HG03139 (cell line): ENCODE results near the gene ZNF569.
"Not testable (repeated sequence)": the region's sequence is repeated elsewhere in the genome, so short reads cannot be mapped to it uniquely, and the experiment has no call there.

Experiments used
- ATAC-seq: cut with Tn5 transposase; IDR thresholded peaks from one replicate; pipeline ENCODE4 v1.9.1; 2021; ENCODE audit not compliant: unreplicated experiment

The ZNF569 gene

GRCh38 chr19:37466798-37467607 is at the start of gene ZNF569:
Gene ZNF569 (minus strand): TSS chr19:37467444. CDS start chr19:37444921, 22,523 bp downstream.
- ATAC-seq, result peak; percentile 54

GRCh38 chr19:37513397-37513796 is 46.2 kb upstream of the ZNF569 start:
- ATAC-seq, result no peak

- ATAC-seq, result no peak
Measured at GRCh38 chr19:37511821-37512220, 44.6 kb upstream of the ZNF569 start.

- no peak for ATAC-seq
Measured at GRCh38 chr19:37511186-37511585, 43.9 kb upstream of the ZNF569 start.

- no peak for ATAC-seq
Measured at GRCh38 chr19:37507167-37507464, 39.9 kb upstream of the ZNF569 start.

- peak; percentile 65 for ATAC-seq
Measured at GRCh38 chr19:37506387-37507166, 39.3 kb upstream of the ZNF569 start, which contains the start of gene ZNF793. Gene ZNF793 (plus strand): TSS chr19:37506939. CDS start chr19:37523440, 16,501 bp downstream.

GRCh38 chr19:37505958-37506386 is 38.7 kb upstream of the ZNF569 start:
- no peak for ATAC-seq

- no peak for ATAC-seq
Measured at GRCh38 chr19:37492213-37492612, 25.0 kb upstream of the ZNF569 start.

- ATAC-seq, result no peak
Measured at GRCh38 chr19:37484406-37485168, 17.3 kb upstream of the ZNF569 start.

GRCh38 chr19:37472165-37472564 is 4.9 kb upstream of the ZNF569 start:
- no peak for ATAC-seq

GRCh38 chr19:37470216-37470615 is 3.0 kb upstream of the ZNF569 start:
- no peak for ATAC-seq

GRCh38 chr19:37468961-37469777 is 1.9 kb upstream of the ZNF569 start, which contains the start of gene ZNF570:
Gene ZNF570 (plus strand): TSS chr19:37469356. CDS start chr19:37470355, 999 bp downstream.
- no peak for ATAC-seq

GRCh38 chr19:37467608-37468090 is 405 bp upstream of the ZNF569 start:
- no peak for ATAC-seq

GRCh38 chr19:37466277-37466797 is 907 bp downstream of the ZNF569 start:
- ATAC-seq, result no peak

GRCh38 chr19:37452500-37453245 is 14.6 kb downstream of the ZNF569 start:
- ATAC-seq, result no peak

GRCh38 chr19:37413313-37414084 is 53.7 kb downstream of the ZNF569 start:
- no peak for ATAC-seq

GRCh38 chr19:37412700-37413099 is 54.5 kb downstream of the ZNF569 start:
- no peak for ATAC-seq

- not testable (repeated sequence) for ATAC-seq
Measured at GRCh38 chr19:37406140-37406846, 61.0 kb downstream of the ZNF569 start.
